Fibroblast of the aortic adventitia (primary cell): ENCODE results near the gene MAU2. TPM values are rescaled to one million over a fixed set of nuclear protein-coding genes. Genes with fewer than 3 reads are reported as not detected.

ENCODE experiments used
- DNase-seq: peaks from one replicate; pipeline ENCODE4 v3.0.0-alpha.2; 2010; ENCODE audit warnings: low read depth
- H3K4me3 ChIP-seq: 2 replicates; pipeline ENCODE4 v1.5.1; 2011; ENCODE audit warnings: low read depth, mild to moderate bottlenecking, control low read depth, low read length, moderate library complexity
- total RNA-seq: library from RNA; depleted of rRNA; stranded (reverse); fragments of >200 nt; gene quantifications from 2 replicates; pipeline ENCODE4 v1.2.3, GENCODE V29; 2012; ENCODE audit warnings: low replicate concordance
- TF ChIP-seq, protein P1 (sequence below): IDR thresholded peaks from 2 replicates; pipeline ENCODE4 v1.5.1; 2011; ENCODE audit warnings: mild to moderate bottlenecking, low read length, control low read depth, inconsistent platforms; ENCODE audit not compliant: insufficient read depth

Gene MAU2, protein sequence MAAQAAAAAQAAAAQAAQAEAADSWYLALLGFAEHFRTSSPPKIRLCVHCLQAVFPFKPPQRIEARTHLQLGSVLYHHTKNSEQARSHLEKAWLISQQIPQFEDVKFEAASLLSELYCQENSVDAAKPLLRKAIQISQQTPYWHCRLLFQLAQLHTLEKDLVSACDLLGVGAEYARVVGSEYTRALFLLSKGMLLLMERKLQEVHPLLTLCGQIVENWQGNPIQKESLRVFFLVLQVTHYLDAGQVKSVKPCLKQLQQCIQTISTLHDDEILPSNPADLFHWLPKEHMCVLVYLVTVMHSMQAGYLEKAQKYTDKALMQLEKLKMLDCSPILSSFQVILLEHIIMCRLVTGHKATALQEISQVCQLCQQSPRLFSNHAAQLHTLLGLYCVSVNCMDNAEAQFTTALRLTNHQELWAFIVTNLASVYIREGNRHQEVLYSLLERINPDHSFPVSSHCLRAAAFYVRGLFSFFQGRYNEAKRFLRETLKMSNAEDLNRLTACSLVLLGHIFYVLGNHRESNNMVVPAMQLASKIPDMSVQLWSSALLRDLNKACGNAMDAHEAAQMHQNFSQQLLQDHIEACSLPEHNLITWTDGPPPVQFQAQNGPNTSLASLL
- total RNA-seq: 32.4 and 34.6 TPM in 2 replicates

DNA sequence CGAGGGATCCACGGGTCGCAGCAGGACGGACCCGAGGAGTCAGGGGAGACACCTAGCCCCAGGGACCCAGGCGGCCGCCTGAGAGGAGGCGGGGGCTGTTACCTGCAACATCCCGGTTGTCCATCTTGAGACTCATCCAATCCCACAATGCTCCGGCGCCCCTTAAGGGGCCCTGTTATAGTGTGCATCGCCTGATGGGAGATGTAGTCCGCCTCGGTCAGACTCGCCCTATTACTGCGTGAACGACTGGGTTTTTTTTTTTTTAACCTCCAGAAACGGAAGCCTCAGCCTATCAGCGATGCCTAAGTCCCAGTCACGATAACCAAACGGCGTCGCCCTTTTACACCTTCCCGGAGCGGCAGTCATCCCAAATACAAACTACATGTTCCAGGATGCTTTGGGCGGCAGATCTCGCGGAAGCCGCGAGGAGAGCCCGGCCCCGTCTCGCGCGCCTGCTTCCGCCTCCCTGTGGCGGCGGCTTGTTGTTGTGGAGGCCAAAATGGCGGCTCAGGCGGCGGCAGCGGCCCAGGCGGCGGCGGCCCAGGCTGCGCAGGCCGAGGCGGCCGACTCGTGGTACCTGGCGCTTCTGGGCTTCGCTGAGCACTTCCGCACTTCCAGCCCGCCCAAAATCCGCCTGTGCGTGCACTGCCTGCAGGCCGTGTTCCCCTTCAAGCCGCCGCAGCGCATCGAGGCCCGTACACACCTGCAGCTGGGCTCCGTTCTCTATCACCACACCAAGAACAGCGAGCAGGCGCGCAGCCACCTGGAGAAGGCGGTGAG is at the start of gene MAU2, which contains the start of gene SUGP1:
TSS of gene MAU2 (plus strand) at position 469 of the 780 bp plus-strand sequence. CDS start at position 500, 31 bp downstream.
TSS of gene SUGP1 (minus strand) at position 149 of the 780 bp plus-strand sequence. CDS start at position 136, 13 bp downstream.
- peak; percentile 92 for DNase-seq
- peak within 1 kb of the TSS; percentile 98 for H3K4me3 ChIP-seq
- TF ChIP-seq, protein P1, sequence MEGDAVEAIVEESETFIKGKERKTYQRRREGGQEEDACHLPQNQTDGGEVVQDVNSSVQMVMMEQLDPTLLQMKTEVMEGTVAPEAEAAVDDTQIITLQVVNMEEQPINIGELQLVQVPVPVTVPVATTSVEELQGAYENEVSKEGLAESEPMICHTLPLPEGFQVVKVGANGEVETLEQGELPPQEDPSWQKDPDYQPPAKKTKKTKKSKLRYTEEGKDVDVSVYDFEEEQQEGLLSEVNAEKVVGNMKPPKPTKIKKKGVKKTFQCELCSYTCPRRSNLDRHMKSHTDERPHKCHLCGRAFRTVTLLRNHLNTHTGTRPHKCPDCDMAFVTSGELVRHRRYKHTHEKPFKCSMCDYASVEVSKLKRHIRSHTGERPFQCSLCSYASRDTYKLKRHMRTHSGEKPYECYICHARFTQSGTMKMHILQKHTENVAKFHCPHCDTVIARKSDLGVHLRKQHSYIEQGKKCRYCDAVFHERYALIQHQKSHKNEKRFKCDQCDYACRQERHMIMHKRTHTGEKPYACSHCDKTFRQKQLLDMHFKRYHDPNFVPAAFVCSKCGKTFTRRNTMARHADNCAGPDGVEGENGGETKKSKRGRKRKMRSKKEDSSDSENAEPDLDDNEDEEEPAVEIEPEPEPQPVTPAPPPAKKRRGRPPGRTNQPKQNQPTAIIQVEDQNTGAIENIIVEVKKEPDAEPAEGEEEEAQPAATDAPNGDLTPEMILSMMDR: peak; percentile 48

DNA sequence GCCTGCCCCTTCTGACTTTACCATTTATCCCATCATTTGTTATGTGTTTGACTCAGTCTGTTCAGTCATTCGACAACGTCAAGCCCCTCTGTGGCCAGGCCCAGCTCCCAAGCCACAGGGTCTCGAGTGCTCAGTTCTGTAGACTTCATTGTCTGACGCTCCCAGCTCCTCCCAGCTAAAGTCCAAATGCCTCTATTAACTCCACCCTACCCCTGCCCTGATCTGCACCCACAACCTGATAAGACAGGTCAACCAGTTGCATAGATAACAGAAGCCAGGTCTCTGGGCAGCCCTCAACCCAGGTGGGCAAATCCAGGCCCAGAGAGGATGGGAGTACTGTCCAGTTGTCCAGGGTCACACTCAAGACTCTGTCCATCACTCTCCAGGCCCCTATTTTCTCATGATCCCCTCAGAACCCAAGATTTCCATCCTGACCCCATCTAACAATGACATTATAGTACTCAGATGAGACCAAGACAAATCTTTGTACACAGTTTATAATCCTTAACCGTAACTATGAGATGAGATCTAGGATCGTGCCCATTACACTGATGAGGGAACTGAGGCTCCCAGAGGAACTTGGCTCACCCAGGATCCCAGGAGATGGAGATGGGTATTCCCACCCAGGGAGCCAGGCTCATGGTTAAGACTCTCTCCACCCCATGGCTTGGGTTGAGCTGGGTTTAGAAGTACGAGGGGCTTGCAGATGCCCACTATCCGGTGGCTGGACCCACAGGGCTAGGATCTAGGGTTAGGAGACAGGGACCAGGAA is 48.6 kb upstream of the MAU2 start:
- DNase-seq: no peak
- TF ChIP-seq, protein P1: no peak
- no peak overlapping the region for H3K4me3 ChIP-seq

DNA sequence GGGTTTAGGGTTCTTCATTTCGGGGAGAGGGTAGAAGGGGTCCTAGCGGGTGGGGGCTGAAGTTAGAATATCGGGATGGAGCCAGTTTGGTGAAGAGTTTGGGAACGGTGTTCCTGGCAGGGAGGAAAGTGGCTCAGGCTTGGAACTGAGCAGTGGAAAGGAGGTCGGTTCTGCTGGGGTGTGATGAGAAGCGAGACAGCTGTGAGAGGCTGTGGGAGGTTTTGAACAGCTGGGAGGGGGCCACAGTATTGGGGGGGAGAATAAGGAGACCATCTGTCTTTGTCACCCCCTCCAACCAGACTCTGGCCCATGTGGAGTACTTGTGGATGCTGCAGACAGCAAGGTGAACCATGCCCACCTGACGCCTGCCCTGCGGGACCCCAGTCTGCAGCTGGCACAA is 46.5 kb upstream of the MAU2 start:
- no peak for DNase-seq
- TF ChIP-seq, protein P1: no peak
- H3K4me3 ChIP-seq: no peak overlapping the region

DNA sequence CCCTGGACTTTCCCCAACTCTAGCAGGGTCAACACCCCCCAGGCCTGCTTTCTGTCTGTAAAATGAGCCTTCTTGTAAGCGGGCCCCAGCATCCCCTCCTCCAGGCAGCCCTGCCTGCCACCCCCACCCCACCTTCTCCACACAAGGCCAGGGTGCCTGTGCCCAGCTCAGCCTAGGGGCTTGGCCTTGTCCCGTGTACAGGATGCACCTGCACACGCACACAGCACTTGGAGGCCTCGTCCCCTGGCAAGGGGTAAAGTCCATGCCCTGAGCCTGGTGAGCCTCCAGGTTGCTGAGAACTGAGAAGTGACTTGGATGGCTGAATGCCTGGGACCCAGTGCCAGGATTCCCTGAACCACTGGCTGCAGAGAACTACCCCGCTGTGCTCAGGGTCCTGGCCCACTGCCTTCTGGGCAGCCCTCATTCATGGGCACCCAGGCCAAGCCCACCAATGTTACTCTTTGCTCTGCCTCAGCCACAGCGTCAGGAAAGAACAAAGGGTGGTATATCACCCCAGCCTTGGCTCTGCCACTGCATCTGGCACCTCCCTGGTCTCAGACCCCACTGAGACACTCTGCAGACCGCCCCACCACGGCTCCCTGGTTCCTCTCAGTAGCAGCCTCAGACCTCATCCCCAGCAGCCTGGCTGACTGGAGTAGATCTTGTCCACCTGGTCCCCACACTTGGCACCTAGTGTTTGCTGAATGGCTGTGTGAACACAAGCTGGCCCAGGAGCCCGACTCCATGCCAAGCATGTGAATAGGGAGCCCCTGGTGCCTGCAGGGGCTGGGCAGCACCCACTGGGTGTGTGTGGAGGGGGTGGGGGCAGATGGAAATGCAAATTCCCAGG is 45.7 kb upstream of the MAU2 start:
- no peak for DNase-seq
- TF ChIP-seq, protein P1: no peak
- no peak overlapping the region for H3K4me3 ChIP-seq

DNA sequence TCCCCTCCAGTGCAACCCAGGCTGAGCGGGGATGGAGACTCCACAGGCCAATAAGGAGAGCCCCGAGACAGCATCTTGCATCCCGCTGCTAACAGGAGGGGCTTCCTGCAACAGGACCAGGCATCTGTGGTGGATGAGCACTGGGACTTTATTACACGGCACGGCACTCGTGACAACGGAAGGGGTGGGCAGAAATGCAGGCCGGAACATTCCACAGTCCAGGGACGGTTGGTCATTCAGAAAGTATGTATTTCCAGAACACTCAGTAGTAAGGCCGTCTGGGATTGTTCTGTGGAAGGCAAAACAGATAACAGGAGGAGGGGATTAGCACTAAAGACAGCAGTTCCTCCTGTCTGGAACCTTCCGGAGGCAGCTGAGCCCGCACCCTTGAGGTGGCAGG is 44.2 kb upstream of the MAU2 start:
- TF ChIP-seq, protein P1: no peak
- H3K4me3 ChIP-seq: no peak overlapping the region
- peak; percentile 32 for DNase-seq
